CD4-positive, alpha-beta T cell treated with Interleukin-10 for 1 hour (primary cell): ENCODE measurements around the gene PNPO.
"Not testable (repeated sequence)": the region's sequence is repeated elsewhere in the genome, so short reads cannot be mapped to it uniquely, and the experiment has no call there.

Experiments
- DNase-seq: peaks from one replicate; pipeline ENCODE4 v3.0.0-alpha.2; 2020

The PNPO gene

DNA sequence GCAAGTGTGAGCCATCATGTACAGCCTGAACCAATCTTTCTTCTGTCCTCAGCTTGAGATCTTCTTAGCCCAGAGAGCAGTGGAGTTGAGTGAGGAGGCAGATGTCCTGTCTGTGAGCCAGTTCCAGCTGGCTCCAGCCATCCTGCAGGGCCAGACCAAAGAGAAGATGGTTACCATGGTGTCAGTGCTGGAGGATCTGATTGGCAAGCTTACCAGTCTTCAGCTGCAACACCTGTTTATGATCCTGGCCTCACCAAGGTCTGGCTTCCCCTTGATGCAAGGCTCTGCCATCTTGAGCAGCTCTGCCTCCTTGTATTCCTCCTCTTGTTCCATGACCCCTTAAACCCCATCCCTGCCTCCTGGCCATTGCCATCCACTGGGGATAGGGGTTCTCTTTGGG lies 39.2 kb downstream of the PNPO start:
- DNase-seq: no peak

DNA sequence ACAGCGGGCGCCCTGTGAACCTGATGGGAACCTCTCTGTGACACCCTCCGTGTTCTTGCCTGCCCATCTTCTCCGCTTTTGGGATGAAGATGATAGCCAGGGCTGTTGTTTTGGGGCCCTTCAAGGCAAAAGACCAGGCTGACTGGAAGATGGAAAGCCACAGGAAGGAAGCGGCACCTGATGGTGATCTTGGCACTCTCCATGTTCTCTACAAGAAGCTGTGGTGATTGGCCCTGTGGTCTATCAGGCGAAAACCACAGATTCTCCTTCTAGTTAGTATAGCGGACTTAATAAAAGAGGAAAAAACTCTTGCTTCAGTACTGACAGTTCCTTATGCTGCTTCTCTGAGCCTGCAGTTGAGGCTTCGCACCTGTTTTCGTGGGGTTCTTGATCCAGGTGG lies 40.1 kb downstream of the PNPO start:
- DNase-seq: peak; percentile 25

DNA sequence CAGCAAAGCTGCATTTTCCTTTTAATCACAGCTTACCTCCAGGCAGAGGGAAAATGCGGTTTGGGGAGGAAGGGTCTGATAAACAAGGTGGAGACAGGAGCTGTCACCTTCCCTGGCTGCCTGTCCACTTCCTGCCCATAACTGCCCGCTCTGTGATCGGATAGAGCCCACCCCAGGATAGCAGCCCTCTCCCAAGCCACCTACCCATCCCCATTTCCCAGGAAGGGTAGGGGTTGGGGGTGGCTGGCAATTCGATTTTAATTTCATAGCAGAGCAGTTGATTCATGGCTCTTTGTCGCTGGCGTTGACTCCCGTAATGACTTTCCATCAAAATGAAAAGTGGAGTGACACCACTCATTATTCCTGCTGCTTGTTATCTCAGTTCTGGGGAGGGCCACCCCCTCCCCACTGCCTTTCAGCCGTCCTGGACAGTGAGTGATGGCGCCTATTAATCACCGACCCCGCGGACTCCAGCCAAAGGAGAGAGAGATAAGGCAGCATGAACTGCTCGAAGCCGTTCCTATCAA lies 40.8 kb downstream of the PNPO start:
- DNase-seq: no peak

DNA sequence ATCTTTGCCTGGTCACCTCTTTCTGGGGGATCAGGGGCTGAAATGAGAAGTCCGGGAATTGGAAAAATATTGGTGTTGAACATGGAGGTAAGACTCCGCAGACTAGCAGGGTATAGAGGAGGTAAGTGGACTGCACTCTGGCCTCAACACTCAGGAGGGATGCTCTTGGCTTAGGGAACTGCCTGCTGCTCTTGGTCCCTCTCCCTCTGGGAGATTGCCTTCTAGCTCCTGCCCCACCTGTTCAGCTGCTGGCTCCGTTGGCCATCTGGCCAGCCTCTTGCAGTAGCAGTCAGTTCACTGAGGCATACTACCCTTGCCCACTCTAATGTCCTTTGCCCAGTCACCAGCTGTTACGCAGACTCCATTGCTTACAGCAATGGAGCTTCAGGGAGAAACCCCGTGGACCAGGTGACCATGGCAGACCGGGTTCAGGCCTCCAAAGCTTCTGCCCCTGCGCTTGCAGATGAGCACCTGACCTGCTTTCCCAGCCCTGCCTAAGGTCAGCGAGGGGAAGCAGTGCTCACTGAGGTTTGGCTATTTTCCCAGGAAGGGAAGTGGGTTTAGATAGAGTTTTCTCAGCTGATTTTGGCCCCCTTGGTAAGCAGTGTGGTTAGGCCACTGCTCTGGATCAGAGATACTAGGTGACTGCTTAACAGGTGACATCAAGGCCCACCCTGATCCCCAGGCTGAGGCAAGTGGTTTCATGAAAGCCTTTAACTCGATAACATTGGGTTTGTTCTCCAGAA lies 41.4 kb downstream of the PNPO start:
- no peak for DNase-seq

DNA sequence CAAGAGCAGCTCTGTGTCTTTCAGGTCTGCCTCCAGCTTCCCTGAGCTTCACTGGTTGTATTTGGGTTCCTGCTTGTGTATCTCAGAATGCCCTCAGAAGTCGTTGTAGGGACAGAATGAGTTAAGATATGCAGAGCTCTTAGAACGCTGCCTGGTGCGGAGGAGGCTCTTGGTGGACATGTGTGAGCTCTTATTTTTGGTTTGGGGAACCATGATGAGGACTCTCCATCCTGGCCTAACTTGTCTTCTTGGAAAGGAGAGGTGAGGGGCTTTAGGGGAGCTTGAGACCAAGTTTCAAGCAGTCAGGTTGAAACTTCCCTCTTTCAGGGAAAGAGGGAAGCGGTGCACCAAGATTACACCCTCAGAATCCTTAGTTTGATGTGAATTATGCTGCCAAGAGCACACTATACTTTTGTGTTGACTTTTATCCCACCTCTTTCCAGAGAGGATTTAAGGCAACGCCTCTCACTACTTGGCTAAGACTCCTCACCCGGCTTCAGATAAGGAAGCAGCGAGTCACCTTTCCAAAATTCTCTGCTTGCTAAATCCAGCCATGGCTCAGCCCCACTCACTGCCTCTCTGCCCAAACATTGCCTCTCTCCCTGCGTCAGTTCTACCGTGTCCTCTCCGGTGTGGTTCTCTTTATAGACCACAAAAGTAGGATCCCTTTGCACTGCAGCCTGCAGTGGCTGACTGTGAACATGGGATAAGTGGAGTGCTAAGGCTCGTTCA lies 42.3 kb downstream of the PNPO start:
- DNase-seq: no peak

DNA sequence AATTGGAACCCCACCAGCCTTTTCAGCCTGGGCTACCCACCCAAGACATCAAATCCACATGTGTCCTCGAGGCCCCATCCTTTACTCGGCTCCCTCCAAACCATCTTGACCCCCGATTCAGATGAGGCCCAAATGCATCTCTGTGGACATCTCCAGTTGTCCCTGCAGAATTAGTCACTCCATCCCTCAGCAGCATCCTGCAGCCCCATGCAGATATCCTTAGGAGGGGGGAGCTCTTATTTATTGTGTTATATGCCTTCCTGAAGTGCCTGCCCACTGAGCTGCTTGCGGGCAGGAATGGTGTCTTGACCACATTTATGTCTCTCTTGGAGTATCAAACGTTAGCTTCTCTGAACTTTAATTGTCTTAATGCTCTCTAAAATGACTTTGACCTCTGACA lies 45.1 kb downstream of the PNPO start:
- no peak for DNase-seq

DNA sequence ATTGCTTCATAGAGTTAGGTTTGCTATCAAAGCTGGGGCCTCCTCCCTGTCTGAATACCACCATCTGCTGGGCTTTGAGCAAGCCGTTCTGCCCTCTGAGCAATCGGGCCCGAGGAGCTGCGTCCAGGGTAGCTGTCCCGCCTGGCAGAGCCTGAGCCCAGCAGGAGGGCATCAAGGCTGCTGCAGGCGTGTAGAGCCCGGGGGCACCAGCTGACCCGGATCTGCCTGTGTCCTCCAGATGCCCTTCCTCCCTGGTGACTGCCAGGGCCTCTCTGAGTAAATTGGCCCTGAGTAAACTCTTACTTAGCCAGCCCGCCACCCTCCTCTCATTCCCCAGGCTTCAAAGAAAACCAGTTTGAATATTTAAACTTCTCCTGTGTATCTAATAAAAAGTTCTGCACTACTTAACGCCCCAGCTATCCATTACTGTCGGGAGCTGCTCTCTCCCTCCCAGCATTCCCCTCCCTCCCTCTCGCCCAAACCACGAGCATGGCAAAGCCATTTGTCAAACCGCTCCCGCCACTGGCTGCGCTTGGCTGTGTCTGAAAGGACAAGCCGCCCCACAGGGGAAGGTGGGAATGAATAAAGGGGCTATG lies 46.0 kb downstream of the PNPO start:
- no peak for DNase-seq

DNA sequence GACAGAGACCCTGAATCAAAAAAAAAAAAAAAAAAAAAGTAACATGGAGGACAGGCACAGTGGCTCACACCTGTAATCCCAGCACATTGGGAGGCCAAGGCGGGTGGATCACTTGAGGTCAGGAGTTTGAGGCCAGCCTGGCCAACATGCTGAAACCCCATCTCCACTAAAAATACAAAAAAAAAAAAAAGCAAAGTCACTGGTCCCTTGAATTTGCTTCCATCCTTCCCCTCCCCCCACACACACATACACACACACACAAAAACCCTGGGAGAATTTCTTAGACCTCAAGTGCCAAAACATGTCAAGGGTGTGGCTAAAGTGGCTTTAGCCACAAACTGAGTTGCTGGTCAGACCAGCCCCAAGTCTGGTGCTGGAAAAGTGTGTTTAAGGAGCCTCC lies 47.1 kb downstream of the PNPO start:
- DNase-seq: not testable (repeated sequence)

DNA sequence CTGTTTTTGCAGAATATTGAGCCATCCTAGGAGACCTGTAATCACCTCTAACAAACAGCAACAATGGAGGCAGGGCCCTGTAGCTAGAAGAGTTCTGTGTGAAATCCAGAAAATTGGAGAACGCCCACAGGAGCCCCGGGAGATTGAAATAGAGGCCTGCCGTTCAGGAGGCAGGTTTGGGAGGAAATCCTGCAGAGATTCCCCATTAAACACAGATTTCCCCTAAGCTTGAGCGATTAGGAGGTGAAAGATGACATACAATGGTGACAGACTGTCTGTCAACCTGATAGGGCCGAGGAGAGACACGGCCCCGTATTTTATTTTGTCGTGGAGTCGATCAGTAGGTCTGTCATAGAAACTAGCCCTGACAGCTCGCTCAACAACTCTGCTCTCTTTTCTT lies 47.8 kb downstream of the PNPO start:
- no peak for DNase-seq

DNA sequence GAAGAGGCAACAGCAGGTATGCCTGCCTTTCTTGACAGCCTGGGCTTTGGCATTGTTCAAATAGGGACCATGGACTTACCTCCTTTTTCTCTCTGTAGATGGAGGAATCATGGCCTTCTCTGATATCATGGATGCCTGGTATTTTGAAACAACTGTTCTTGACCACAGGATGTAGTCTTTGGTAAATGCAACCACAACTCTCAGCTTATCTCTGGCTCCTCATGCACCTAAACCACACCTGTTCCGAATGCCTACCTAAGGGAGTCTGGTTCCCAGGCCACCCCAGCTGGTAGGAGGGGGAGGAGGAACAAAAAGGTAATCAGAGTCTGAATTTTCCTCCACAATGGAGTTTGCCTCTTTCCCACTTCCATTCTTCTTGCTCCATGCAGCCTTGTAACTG lies 48.3 kb downstream of the PNPO start:
- DNase-seq: no peak

DNA sequence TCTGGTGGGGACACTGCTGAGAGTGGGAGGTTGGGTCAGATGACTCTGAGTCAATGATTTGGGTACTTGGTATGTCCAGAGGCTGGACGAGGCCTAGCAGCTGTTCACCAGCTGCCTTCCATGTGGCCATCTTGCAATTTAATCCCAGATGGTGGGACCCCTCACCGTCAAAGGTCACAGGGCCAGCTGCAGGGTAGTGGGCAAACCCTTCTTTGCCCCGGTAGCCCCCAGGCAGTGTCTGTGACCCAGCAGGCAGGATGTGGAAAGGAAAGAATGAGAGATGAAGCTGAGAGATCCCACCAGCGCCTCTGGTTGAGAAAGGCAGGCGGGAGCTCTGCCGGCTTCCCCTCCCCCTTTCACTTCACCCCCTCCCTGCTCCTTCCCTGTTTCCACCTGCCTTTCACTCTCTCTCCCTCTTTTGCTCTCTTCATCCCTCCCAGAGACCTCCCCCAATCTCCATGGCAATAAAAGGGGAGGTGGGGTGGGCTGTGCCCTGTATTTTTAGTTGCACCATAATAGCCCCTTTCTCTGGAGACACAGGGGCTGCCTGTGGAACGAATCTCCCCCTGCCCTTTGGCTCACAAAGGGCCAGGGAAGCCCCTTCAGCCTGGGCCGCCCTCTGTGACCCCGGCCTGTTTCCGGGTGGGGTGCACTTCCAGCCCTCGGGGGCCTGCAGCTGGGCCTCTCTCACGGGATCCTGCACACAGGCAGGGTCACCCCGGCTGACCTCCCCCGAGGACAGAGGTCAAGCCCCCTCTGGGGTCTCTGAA lies 49.8 kb downstream of the PNPO start:
- no peak for DNase-seq

DNA sequence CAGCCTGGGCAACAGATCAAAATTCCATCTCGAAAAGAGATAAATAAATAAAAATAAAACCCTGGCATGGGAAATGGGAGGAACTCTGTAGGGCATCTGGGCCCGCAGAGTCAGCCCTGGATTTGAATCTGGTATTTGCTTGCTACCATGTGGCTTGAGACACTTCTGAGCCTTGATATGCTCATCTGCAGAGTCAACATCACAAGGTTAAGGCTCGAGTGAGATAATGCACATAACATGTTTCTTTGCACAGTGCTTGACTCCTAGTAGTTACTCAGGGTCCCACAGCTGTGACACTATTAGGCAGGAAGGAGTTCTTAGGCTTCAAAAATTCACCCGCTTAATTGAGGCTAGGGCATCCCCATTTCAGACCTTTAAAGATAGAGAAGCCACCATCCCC lies 50.8 kb downstream of the PNPO start:
- no peak for DNase-seq

DNA sequence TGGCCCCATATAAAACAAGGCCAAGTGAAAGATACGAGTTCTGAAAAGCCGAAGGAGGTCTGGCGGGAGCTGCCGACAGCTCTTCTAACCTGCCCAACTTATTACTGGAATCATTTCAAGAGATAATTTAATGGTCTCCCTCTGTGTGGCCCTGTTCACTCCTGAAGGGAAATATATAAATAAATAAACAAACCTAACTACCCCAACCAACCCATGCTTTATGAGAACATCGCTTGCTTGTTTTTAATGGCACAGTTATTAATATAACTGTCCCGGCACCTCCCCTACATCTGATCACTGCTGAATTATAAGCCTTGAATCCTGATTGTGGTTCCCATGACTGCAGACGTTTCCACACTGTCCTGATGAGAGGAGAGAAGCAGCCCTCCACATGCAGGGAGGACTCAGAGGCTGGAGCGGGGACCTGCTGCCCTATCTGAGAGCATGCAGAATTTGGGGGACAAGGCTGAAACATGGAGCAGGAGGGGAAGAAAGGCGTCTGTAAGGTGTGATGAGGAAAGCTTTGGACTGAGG lies 51.7 kb downstream of the PNPO start:
- no peak for DNase-seq

DNA sequence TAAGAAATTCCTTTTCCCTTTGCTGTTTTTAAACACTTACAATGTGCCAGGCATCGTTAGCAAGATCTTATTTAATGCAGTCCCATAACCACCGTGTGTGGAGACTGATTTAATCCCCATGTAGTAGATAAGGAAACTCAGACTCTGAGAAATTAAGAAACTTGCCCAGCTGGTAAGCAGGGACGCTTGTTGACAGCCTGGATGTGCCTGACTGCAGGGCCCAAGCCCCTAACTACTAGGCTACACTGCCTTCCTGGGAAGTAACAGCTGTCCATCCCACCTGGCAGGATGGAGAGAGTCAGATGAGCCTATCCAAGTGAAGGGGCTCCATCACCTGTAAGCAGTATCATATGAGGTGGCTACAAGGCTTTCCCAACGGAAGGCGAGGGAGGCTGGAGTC lies 52.6 kb downstream of the PNPO start:
- no peak for DNase-seq

DNA sequence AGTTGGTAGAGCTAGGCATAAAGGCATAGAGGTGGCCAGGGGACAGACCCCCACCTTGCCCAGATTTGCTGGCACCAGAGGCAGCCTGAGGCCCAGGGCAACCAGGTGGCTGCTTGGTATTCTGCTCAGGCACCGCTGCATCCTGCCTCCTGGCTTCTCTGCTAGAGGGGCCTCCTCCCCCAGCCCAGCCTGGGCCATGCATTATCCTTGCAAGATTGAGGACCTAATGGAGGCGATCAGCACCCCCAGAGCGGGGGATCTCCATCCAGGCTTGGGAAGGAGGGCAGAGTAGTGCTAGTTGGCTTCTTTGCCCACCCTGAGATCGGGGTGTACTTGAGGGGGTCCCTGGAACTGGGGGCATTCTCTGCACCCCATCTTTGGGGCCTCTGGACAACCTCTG lies 53.4 kb downstream of the PNPO start:
- DNase-seq: no peak

DNA sequence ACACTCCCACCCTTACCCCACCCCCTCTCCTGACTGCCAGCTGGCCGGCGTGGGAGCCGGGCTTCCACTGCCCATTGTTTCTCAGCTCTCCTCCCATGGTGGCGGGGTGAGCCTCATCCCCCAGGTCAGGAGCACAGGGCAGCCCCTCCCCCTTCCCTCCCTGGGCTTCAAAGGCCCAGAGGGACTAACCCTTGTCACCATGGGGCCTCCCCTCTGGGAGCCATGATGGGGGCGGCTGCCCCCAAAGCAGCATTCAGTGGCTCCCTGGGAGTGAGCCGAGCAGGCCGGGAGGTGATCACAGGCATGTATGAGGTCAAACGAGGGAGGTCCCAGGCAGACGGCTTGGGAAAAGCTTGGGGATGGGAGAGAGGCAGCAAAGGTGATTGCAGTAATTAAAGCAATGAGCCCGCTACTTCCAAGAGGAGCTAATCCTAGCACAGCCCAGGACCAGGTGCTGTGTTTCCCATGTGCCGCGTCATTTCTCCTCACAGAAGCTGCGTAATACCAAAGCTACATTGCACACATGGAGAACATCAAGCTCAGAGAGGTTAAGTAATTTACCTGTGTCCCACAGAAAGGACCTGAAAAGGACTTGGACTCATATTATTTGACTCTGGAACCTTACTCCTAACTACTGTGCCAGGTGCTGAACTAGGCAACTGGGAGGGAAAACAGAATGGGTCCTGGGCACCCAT lies 54.0 kb downstream of the PNPO start:
- DNase-seq: no peak

DNA sequence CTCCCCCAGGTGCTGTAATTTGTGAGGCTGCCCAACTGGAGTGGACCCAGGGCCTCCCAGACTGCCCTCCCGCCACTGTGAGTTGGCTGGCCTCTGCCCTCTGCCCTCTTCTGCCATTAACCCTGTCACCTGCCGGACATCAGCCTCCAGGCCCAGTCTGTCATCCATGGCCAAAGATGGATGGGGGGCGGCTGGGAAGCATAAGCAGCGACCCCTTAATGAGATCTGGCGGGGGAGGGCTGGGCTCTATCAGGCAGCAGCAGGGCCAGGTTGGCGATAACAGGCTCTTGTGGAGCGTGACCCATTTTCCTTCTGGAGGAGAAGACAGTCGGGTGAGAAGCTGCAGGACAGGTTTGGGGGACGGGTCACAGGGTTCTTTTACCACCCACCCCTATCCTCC lies 54.8 kb downstream of the PNPO start:
- no peak for DNase-seq

DNA sequence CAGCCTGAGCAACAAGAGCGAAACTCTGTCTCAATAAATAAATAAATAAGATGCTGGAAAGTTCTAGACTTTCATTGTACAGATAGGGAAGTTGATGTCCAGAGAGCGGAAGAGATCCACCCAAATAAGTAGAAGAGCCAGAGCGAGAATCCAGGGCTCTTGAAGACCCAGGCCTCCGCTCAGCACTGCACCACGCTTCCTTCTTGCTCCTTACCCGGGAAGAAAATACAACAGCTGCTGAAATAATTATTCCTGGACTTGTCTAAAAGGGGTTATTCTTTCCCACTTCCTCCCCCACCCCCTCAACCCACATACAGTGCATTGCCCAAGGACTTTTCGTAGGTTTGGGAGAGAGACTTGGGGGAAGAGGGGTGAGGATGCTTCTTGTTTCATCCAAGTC lies 56.2 kb downstream of the PNPO start:
- DNase-seq: no peak

DNA sequence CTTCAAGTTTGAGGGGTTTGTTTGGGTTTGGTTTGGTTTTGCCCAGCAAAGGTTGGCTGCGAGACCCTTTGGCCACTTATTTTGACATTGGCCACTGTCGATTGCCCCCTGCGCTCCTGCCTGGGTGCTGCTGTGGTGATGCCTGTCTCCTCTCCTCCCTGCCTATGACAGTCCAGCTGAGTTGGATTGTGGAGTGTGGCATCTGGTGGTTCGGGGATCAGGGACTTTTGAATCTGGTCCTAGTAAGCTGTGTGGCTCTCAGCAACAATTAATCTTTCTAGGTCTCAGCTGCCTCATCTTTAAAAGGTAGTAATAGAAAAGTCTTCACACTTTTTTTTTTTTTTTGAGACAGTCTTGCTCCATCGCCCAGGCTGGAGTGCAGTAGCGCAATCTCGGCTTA lies 56.7 kb downstream of the PNPO start:
- DNase-seq: no peak
